ENCODE data around the gene TPM4. TPM values are rescaled to one million over a fixed set of nuclear protein-coding genes. Genes with fewer than 3 reads are reported as not detected.
A peak's percentile ranks its signal among the peaks of the same experiment; 100 is the strongest.

The TPM4 gene
- total and polyA plus RNA-seq, 2 experiments from 2014 or later = 223 to 288 TPM

GRCh38 chr19:16116067-16116466 is 39.8 kb downstream of the TPM4 start (continued):
- TF ChIP-seq ZNF462 (CRISPR knock-in tag; IDR thresholded peaks at IDR 0.05) = no peak
- no peak for TF ChIP-seq EZH2 (IDR thresholded peaks at IDR 0.05; ENCODE audit: low read depth, unreplicated experiment)
- no peak for TF ChIP-seq JUNB (IDR thresholded peaks at IDR 0.05; ENCODE audit: unreplicated experiment)
- no peak for TF ChIP-seq NANOG (IDR thresholded peaks at IDR 0.05; ENCODE audit: borderline replicate concordance)

DNA sequence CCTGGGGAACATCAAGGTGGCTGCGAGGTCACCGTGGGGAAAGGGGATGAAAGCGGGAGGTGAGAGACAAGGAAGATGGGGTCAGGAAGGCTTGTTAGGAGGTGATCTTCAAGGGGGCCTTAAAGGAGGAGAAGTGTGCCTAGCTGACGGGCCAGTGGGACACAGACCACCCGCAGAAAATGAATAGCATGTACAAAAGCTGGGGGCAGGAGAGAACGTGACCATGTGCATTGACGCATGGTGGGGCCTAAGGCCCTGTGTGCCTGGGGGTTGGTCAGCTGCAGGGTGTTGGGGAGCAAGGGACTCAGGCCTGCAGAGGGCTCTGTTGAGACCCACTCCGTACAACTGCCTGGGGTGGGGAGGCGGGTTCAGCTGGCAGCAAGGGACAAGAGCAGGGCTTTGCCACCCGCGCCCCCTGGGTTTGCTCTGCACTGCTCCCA is 41.3 kb downstream of the TPM4 start:
- Histone ChIP-seq H3K4me1 (ENCODE audit: insufficient read depth) (peaks cover 2% of the 10 kb centered on the region), H3K79me2 (replicated peaks; ENCODE audit: insufficient read depth) (peaks cover 31% of the 10 kb centered on the region), H2AFZ (no peak overlapping the region), H3K4me2 (no peak overlapping the region), H4K20me1 (replicated peaks; ENCODE audit: insufficient read depth) (peaks cover 23% of the 10 kb centered on the region; the same call in 1 of the 2 replicates), H3K27ac (ENCODE audit: low read depth) (no peak overlapping the region), H3F3A (replicated peaks; ENCODE audit: low read depth) (no peaks in the 10 kb centered on the region), H3K4me3 (no peak overlapping the region), H3K36me3 (ENCODE audit: insufficient read depth) (peaks cover 17% of the 10 kb centered on the region), H3K9me2 (ENCODE audit: insufficient read depth) (no peaks in the 10 kb centered on the region), H3K27me3 (ENCODE audit: insufficient read depth) (no peaks in the 10 kb centered on the region)
- H3K4me1 Mint-ChIP-seq = peaks cover 5% of the 10 kb centered on the region; the same call in 1 of the 3 replicates
- H3K27me3 Mint-ChIP-seq (ENCODE audit: insufficient read depth, low read depth, poor library complexity) = peaks cover 3% of the 10 kb centered on the region
- no peak for TF ChIP-seq STAT1 (IDR thresholded peaks at IDR 0.05; ENCODE audit: unreplicated experiment)
- peak; percentile 26 to 60; a peak in 3 of 4 replicates for TF ChIP-seq CTCF (conservative IDR thresholded peaks at IDR 0.05; ENCODE audit: low read depth in 2 of 2)
- no peak for TF ChIP-seq POLR2AphosphoS5 (IDR thresholded peaks at IDR 0.05; ENCODE audit: low read depth)
- no peak for TF ChIP-seq JUNB (IDR thresholded peaks at IDR 0.05; ENCODE audit: unreplicated experiment)
- DNase-seq (ENCODE audit: low spot score) = peak; percentile 59
- H3K27ac Mint-ChIP-seq = no peak overlapping the region; the same call in none of the 2 replicates
- no peaks in the 10 kb centered on the region for H3K9me3 Mint-ChIP-seq
- peak; percentile 95 for ATAC-seq
- no peak overlapping the region for H3K4me3 Mint-ChIP-seq
- H3K36me3 Mint-ChIP-seq (ENCODE audit: low read depth) = peaks cover 48% of the 10 kb centered on the region
